ENCODE measurements around the gene AOPEP.

Gene AOPEP

DNA sequence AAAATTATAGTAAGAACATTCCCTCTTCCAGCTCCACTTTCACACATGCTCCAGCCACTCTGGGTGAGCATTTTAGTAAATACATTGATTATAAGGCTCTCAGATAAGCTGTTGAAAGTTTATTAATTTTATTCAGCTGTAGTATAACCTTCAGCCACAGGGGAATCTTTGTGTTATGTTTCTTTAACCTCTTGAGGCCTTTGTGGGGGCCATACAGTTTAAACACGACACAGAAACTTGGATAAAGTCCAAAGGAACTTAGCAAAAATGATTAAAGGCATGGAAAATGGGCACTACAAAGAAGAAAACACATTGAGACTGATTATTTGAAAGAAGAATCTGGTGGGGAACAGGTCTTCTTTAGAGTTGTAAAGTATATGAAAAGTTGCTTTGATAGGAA, 70.2 kb downstream of the AOPEP start:
- no peak for TF ChIP-seq ZFX (IDR thresholded peaks at IDR 0.05)
- TF ChIP-seq, protein P1, sequence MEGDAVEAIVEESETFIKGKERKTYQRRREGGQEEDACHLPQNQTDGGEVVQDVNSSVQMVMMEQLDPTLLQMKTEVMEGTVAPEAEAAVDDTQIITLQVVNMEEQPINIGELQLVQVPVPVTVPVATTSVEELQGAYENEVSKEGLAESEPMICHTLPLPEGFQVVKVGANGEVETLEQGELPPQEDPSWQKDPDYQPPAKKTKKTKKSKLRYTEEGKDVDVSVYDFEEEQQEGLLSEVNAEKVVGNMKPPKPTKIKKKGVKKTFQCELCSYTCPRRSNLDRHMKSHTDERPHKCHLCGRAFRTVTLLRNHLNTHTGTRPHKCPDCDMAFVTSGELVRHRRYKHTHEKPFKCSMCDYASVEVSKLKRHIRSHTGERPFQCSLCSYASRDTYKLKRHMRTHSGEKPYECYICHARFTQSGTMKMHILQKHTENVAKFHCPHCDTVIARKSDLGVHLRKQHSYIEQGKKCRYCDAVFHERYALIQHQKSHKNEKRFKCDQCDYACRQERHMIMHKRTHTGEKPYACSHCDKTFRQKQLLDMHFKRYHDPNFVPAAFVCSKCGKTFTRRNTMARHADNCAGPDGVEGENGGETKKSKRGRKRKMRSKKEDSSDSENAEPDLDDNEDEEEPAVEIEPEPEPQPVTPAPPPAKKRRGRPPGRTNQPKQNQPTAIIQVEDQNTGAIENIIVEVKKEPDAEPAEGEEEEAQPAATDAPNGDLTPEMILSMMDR (conservative IDR thresholded peaks at IDR 0.05) = no peak
- no peak overlapping the region for H3K27ac ChIP-seq

DNA sequence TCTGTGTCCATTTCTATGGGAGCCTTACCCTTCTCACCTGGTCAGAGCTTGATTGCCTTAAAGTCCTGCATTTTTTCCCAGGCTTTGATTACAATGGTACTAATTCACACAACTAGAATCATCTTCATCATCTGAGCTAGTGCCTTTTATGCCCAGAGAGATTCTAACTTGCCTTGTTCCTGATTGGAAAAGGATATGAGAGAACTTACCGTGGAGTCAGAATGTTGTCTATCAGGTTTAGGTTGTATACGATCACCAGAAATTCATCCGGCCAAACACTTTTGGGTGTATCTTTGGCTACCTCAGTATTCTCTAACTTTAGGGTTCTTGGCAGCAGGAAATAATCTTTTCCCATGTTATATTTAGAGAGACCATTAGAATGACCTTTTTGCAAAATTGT, 71.7 kb downstream of the AOPEP start:
- no peak overlapping the region for H3K27ac ChIP-seq
- TF ChIP-seq ZFX (IDR thresholded peaks at IDR 0.05) = no peak
- TF ChIP-seq, protein P1 (conservative IDR thresholded peaks at IDR 0.05) = no peak

DNA sequence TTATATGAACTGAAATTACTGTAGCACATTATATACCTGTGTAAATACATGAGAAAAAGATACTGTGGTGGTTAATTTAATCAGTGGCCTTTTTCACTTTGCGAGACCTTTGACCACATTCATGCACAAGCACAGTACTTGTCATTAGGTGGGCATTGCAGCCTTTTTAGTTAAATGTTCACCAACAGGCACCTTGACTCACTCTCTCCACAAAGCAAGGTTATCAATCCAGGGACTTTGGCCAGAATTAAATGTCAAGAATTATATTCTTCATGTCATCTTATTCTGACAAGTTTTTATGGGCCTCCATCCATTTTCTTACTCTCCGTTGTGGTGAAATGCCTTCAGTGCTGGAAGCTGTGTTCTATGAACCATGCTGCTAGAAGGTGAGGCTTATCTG, 72.2 kb downstream of the AOPEP start:
- TF ChIP-seq, protein P1 (conservative IDR thresholded peaks at IDR 0.05) = no peak
- TF ChIP-seq ZFX (IDR thresholded peaks at IDR 0.05) = no peak
- H3K27ac ChIP-seq = no peak overlapping the region

DNA sequence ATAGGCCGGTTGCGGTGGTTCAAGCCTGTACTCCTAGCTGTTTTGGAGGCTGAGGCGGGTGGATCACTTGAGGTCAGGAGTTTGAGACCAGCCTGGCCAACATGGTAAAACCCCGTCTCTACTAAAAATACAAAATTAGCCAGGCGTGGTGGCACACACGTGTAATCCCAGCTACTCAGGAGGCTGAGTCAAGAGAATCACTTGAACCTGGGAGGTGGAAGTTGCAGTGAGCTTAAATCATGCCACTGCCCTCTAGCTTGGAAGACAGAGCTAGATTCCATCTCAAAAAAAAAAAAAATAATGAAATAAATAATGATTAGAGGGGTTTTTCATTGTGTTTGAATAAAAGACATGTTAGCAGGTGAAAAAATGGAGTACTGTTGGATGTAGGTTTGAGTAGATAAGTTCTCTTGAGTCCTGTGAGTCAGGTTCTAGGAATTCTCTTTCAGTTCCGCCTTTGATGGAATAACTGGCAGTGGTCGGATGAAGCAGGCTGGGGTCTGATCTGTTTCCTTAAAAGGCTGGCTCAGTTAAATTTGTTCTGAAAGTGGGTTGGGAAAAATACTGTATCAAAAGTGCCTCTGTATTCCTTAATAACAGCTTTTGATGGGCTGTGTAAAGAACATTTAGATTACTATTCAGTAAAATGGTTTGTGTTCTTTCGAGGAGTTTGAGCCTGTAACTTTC, 73.2 kb downstream of the AOPEP start:
- H3K27ac ChIP-seq = no peak overlapping the region
- TF ChIP-seq, protein P1 (conservative IDR thresholded peaks at IDR 0.05) = no peak
- no peak for TF ChIP-seq ZFX (IDR thresholded peaks at IDR 0.05)

DNA sequence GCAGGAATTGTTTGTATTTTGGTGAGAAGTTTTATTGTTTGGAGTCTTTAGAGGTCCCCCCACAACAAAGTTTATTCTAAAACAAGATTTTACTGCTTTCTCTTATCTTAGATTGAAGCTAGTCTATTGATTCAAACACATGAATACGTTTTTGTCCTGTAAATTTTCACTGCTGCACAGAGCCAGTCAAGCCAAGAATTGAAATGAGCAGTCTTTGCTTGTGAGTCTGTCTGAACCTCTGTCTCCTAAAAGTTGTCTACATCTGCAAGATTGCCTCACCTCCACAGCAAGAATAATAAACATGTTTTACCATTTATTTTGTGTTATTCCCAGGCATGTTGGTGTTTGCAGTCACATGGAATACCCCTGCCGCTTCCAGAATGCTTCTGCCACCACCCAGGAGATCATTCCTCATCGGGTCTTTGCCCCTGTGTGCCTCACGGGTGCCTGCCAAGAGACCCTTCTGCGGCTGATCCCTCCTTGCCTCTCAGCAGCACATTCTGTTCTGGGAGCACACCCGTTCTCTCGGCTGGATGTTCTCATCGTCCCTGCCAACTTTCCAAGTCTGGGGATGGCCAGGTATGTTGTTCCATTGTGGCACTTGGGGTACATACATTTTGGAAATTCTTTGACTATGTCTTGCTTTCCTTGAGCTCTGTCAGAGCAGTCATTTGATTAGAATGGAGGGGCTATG, 74.1 kb downstream of the AOPEP start:
- TF ChIP-seq, protein P1 (conservative IDR thresholded peaks at IDR 0.05) = no peak
- no peak for TF ChIP-seq ZFX (IDR thresholded peaks at IDR 0.05)
- no peak overlapping the region for H3K27ac ChIP-seq

DNA sequence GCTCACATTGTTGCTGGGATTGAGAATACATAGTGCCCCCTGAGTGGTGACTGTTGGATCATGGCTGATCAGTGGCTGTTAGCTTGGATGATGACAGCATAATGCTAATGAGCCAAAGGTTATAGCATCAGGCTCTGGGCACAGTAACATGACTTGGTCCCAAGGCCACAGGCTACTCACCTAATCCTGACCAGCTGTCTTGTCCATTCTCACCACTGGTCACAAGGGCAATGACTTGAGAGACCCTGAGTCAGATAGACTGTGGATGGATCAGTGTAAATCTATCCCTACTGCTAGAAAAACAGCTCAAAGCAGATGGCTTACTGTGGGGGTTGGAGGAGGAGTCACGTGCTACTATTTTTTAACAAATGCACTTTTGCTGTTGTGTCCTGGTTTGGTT, 74.7 kb downstream of the AOPEP start:
- TF ChIP-seq, protein P1 (conservative IDR thresholded peaks at IDR 0.05) = no peak
- no peak for TF ChIP-seq ZFX (IDR thresholded peaks at IDR 0.05)
- no peak overlapping the region for H3K27ac ChIP-seq

DNA sequence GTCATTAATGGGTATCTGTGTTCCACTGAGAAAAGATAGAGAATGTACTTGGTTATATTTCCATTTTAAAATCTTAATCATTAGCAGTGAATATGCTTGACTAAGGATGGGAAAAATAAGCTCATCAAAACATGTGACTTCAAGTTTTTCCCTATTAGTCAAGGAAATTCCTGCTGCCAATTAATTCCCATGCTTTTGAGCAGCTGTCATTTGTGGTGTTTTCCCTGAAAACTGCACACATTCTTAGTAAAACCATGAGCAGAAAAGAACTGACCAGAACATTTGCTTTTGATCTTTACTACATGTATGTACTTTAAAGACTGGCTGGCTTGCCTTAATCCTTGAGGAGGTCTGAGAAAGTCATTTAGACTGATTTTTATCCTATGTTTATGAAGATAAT, 75.2 kb downstream of the AOPEP start:
- H3K27ac ChIP-seq = no peak overlapping the region

More for the DNA sequence above, 75.2 kb downstream of the AOPEP start:
- no peak for TF ChIP-seq ZFX (IDR thresholded peaks at IDR 0.05)
- TF ChIP-seq, protein P1 (conservative IDR thresholded peaks at IDR 0.05) = no peak
